ENCODE measurements around the gene NDUFB8.

Gene NDUFB8

DNA sequence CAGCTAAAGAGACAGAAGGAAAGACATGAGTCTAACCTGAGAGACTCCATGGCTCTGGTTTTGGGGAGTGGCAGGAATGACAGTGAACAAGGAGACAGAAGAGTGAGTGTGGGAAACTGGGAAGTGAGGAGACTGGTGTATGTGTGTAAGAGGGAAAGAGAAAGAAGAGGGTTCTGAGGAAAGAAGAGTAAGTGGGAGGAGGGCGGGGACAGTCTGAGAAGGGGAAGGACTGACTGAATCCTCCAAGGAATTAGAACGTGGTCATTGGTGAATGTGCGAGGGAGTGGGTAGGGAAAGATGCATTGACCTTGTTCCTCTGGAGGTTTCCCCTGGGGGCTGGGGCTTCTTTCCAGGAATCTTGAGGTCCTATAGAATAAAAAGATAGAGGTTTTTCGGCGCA, 40.3 kb downstream of the NDUFB8 start:
- TF ChIP-seq POLR2AphosphoS5 (IDR thresholded peaks at IDR 0.05; ENCODE audit: low read depth, low read length) = no peak
- no peak for TF ChIP-seq SIN3A (IDR thresholded peaks at IDR 0.05; ENCODE audit: borderline replicate concordance, insufficient read depth, low read length)
- TF ChIP-seq, protein P1, sequence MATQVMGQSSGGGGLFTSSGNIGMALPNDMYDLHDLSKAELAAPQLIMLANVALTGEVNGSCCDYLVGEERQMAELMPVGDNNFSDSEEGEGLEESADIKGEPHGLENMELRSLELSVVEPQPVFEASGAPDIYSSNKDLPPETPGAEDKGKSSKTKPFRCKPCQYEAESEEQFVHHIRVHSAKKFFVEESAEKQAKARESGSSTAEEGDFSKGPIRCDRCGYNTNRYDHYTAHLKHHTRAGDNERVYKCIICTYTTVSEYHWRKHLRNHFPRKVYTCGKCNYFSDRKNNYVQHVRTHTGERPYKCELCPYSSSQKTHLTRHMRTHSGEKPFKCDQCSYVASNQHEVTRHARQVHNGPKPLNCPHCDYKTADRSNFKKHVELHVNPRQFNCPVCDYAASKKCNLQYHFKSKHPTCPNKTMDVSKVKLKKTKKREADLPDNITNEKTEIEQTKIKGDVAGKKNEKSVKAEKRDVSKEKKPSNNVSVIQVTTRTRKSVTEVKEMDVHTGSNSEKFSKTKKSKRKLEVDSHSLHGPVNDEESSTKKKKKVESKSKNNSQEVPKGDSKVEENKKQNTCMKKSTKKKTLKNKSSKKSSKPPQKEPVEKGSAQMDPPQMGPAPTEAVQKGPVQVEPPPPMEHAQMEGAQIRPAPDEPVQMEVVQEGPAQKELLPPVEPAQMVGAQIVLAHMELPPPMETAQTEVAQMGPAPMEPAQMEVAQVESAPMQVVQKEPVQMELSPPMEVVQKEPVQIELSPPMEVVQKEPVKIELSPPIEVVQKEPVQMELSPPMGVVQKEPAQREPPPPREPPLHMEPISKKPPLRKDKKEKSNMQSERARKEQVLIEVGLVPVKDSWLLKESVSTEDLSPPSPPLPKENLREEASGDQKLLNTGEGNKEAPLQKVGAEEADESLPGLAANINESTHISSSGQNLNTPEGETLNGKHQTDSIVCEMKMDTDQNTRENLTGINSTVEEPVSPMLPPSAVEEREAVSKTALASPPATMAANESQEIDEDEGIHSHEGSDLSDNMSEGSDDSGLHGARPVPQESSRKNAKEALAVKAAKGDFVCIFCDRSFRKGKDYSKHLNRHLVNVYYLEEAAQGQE (IDR thresholded peaks at IDR 0.05; ENCODE audit: insufficient read depth in 1 of 2, low read depth in 2 of 2, low read length in 2 of 2) = no peak
- no peak for TF ChIP-seq TAF1 (IDR thresholded peaks at IDR 0.05; ENCODE audit: borderline replicate concordance, insufficient read depth, low read length)
- TF ChIP-seq FOXP2 (optimal IDR thresholded peaks at IDR 0.05; ENCODE audit: borderline replicate concordance, extremely low read depth, extremely low read length, insufficient read depth) = no peak

DNA sequence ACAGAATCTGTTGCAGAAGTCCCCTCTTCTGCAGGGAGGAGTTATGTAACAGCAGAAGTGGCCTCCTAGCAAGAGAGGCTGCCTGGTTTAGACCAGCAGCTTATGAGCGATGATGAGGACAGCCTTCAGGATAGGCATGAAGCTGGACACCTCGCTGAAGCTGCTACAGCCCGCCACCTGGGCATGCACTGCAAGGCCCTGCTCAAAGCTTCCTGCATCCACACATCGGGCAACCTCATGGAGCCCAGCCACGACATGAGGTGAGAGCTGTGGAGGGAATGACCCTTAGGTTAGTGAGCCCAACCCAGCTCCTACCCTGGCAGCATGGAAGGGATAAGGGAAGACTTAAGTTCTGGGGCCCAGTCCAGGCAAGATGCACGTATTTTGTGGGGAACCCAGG, 42.1 kb downstream of the NDUFB8 start:
- TF ChIP-seq SIN3A (IDR thresholded peaks at IDR 0.05; ENCODE audit: borderline replicate concordance, insufficient read depth, low read length) = no peak
- no peak for TF ChIP-seq FOXP2 (optimal IDR thresholded peaks at IDR 0.05; ENCODE audit: borderline replicate concordance, extremely low read depth, extremely low read length, insufficient read depth)
- no peak for TF ChIP-seq POLR2AphosphoS5 (IDR thresholded peaks at IDR 0.05; ENCODE audit: low read depth, low read length)
- TF ChIP-seq, protein P1 (IDR thresholded peaks at IDR 0.05; ENCODE audit: insufficient read depth in 1 of 2, low read depth in 2 of 2, low read length in 2 of 2) = no peak
- TF ChIP-seq TAF1 (IDR thresholded peaks at IDR 0.05; ENCODE audit: borderline replicate concordance, insufficient read depth, low read length) = no peak

DNA sequence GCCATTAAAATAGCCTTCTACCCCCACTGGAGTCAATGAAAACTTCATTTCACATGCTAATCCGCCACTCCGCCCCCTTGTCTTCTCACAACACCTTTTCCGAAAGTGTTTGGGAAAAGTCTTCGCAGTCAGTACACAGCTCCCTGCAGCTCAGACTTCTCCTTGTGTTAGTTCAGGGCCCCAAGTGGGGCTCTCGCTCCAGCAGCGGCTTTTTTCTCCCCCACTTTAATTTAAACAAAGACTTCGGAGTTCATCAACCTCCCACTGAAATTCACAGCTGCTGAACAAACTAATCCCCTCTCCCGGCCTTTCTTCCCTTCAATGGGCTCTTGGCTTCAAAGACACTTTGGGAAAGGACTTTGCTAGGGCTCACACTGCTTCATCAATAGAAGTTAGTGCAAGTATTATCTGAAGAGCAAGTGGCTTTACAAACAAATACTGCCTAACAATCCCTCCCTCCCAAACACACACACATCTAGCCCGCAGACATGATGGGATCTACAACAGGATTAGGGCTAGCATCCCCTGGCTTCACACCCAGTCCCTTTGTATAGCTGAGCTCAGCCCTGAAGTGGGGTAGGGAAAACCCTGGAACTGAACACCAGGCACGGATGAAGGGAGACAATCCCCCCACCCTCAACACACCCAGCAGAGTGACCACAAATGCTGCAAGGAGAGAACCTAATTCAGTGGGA, 43.7 kb downstream of the NDUFB8 start:
- TF ChIP-seq SIN3A (IDR thresholded peaks at IDR 0.05; ENCODE audit: borderline replicate concordance, insufficient read depth, low read length) (no peak), POLR2AphosphoS5 (IDR thresholded peaks at IDR 0.05; ENCODE audit: low read depth, low read length) (no peak), TAF1 (IDR thresholded peaks at IDR 0.05; ENCODE audit: borderline replicate concordance, insufficient read depth, low read length) (no peak), FOXP2 (optimal IDR thresholded peaks at IDR 0.05; ENCODE audit: borderline replicate concordance, extremely low read depth, extremely low read length, insufficient read depth) (no peak)
- TF ChIP-seq, protein P1 (IDR thresholded peaks at IDR 0.05; ENCODE audit: insufficient read depth in 1 of 2, low read depth in 2 of 2, low read length in 2 of 2) = no peak

DNA sequence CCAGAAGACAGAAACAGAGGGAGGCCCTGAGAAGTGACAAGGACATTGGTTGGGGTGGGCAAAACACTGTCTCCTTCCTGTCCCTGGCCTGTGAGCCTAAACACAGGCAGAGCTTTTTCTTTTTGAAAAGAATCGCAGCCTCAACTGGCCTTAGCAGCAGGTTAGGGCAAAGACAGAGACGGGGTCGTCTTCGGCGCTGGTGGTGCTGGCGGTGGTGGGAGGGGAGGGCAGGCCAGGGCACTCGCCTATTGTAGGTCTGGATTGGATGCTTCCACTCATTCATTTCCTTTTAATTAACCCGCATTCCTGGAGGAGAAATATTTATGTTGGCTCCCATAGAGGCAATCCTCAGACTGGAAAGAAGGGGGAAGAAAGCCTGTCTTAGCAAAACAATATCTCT, 44.3 kb downstream of the NDUFB8 start:
- TF ChIP-seq FOXP2 (optimal IDR thresholded peaks at IDR 0.05; ENCODE audit: borderline replicate concordance, extremely low read depth, extremely low read length, insufficient read depth) (no peak), SIN3A (IDR thresholded peaks at IDR 0.05; ENCODE audit: borderline replicate concordance, insufficient read depth, low read length) (no peak), TAF1 (IDR thresholded peaks at IDR 0.05; ENCODE audit: borderline replicate concordance, insufficient read depth, low read length) (no peak), POLR2AphosphoS5 (IDR thresholded peaks at IDR 0.05; ENCODE audit: low read depth, low read length) (no peak)
- TF ChIP-seq, protein P1 (IDR thresholded peaks at IDR 0.05; ENCODE audit: insufficient read depth in 1 of 2, low read depth in 2 of 2, low read length in 2 of 2) = no peak

Measured in PFSK-1 (cell line).